HuH-7.5 (cell line): ENCODE results near the gene BTK.

Experiments
- DNase-seq: peaks from one replicate; pipeline ENCODE4 v3.0.0; 2011; ENCODE audit warnings: low spot score

The BTK gene

GRCh38 chrX:101385795-101386541, at the start of gene BTK:
BTK (minus strand) TSS chrX:101386191; CDS start chrX:101375284, 10,907 bp downstream.
- no peak for DNase-seq

- DNase-seq: no peak
These were observed 44.6 kb upstream of the BTK start for GRCh38 chrX:101430457-101431078.

- DNase-seq: no peak
These were observed 43.9 kb upstream of the BTK start for GRCh38 chrX:101429934-101430333.

GRCh38 chrX:101427954-101428353, 42.0 kb upstream of the BTK start:
- DNase-seq: no peak

GRCh38 chrX:101419489-101419888, 33.5 kb upstream of the BTK start:
- no peak for DNase-seq

- DNase-seq: no peak
These were observed 32.2 kb upstream of the BTK start for GRCh38 chrX:101417981-101418841.

GRCh38 chrX:101417190-101417589, 31.2 kb upstream of the BTK start:
- DNase-seq: no peak

GRCh38 chrX:101416691-101417090, 30.7 kb upstream of the BTK start:
- no peak for DNase-seq

- DNase-seq: no peak
These were observed 29.5 kb upstream of the BTK start for GRCh38 chrX:101415180-101416145.

GRCh38 chrX:101411984-101412383, 26.0 kb upstream of the BTK start:
- DNase-seq: no peak

GRCh38 chrX:101410461-101410860, 24.5 kb upstream of the BTK start:
- DNase-seq: no peak

- DNase-seq: no peak
These were observed 23.1 kb upstream of the BTK start for GRCh38 chrX:101409043-101409442.

- no peak for DNase-seq
These were observed 22.5 kb upstream of the BTK start for GRCh38 chrX:101408532-101408841.

GRCh38 chrX:101407748-101408531, 21.9 kb upstream of the BTK start, which contains the start of the genes GLA and HNRNPH2:
GLA (minus strand) TSS chrX:101407925; CDS start chrX:101407903, 22 bp downstream.
HNRNPH2 (plus strand) TSS chrX:101408222; CDS start chrX:101411989, 3,767 bp downstream.
- DNase-seq: peak; percentile 43

GRCh38 chrX:101407167-101407747, 21.3 kb upstream of the BTK start:
- DNase-seq: no peak

GRCh38 chrX:101399825-101400224, 13.8 kb upstream of the BTK start:
- no peak for DNase-seq

GRCh38 chrX:101398694-101399093, 12.7 kb upstream of the BTK start:
- DNase-seq: no peak

- no peak for DNase-seq
These were observed 11.8 kb upstream of the BTK start for GRCh38 chrX:101397779-101398178.

GRCh38 chrX:101395789-101396188, 9.8 kb upstream of the BTK start:
- no peak for DNase-seq

GRCh38 chrX:101394372-101394771, 8.4 kb upstream of the BTK start:
- no peak for DNase-seq
